GM13976 (cell line): ENCODE measurements around the gene C9orf43.

ENCODE experiments used
- DNase-seq: peaks from one replicate; pipeline ENCODE4 v3.0.0; 2012; ENCODE audit warnings: low spot score
- in situ Hi-C: fragments of 300-500 bp; cut with MboI; formaldehyde crosslinking; loops from one replicate; pipeline ENCODE4 v1.12.0; 2022; ENCODE audit warnings: low sequenced_read_pairs, mixed read lengths, inconsistent platforms; ENCODE audit not compliant: unreplicated experiment
- TF ChIP-seq, protein P1 (sequence below): IDR thresholded peaks from 2 replicates; pipeline ENCODE4 v1.5.1; 2012; ENCODE audit warnings: borderline replicate concordance, mild to moderate bottlenecking; ENCODE audit not compliant: insufficient read depth; ENCODE audit errors: extremely low read depth, missing control alignments, control extremely low read depth

C9orf43 gene

DNA sequence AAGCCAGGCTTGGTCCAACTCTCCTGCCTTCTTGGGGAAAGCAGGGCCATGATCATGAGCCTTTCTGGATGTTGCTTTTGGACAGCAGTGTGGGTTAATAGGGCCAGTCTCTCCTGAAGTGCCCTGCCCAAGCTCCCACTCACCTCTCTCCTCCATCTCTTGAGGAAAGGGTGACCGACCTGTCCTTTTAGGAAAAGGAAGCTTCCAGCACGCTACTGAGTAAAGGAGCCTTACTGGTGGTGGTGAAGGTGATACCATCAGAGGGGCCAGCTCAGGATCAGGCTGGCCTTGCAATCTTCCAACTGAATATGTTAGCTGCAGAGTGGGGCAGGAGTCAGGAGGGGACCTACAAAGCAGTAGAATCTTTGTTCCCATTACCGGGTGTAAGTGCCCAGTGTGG is 50.7 kb downstream of the C9orf43 start:
- no peak for DNase-seq
- TF ChIP-seq, protein P1, sequence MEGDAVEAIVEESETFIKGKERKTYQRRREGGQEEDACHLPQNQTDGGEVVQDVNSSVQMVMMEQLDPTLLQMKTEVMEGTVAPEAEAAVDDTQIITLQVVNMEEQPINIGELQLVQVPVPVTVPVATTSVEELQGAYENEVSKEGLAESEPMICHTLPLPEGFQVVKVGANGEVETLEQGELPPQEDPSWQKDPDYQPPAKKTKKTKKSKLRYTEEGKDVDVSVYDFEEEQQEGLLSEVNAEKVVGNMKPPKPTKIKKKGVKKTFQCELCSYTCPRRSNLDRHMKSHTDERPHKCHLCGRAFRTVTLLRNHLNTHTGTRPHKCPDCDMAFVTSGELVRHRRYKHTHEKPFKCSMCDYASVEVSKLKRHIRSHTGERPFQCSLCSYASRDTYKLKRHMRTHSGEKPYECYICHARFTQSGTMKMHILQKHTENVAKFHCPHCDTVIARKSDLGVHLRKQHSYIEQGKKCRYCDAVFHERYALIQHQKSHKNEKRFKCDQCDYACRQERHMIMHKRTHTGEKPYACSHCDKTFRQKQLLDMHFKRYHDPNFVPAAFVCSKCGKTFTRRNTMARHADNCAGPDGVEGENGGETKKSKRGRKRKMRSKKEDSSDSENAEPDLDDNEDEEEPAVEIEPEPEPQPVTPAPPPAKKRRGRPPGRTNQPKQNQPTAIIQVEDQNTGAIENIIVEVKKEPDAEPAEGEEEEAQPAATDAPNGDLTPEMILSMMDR, result no peak
- in situ Hi-C loops, result no loop called here

DNA sequence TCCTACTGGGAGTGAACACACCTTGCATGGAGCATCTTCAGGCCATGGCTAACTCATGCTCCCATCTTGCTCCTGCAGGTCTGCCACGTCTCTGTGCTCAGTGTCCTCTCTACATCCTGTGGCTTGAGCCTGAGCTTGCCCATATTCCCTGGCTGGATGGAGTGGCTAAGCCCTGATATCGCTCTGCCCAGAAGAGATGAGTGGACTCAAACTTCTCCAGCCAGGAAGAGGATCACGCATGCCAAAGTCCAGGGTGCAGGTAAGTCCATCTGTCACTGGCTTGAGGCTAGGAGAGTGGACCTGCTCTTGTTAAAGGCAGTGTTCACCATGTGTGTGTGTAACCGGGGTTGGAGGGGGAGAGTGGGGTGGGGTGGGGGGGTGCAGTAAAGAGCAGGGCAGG is 51.4 kb downstream of the C9orf43 start:
- TF ChIP-seq, protein P1, result no peak
- in situ Hi-C loops, result no loop called here
- DNase-seq, result no peak

DNA sequence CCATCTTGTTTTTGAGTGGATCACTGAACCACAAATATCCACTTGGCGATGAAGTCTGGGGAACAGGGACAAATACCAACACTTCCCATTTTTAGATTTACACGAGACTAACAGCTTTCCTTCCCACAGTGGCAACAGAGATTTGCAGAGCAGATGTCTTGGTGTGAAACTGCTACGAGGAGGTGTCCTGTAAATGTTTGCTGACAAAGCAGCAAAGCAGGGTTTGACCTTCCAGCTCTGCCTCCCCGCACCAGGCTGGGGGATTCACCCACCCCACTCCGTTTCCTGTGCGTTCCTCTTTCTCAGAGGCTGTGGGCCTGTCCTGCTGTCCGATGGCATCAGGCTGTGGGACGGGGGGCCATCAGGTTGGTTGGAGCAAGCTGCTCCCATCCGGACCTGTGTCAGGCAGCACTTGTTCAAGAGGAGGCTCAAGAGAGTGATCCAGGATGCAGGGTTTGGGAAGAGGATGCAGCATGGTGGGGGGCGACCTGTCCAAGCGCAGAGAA is 52.3 kb downstream of the C9orf43 start:
- no peak for DNase-seq
- TF ChIP-seq, protein P1, result no peak
- in situ Hi-C loops, result no loop called here

DNA sequence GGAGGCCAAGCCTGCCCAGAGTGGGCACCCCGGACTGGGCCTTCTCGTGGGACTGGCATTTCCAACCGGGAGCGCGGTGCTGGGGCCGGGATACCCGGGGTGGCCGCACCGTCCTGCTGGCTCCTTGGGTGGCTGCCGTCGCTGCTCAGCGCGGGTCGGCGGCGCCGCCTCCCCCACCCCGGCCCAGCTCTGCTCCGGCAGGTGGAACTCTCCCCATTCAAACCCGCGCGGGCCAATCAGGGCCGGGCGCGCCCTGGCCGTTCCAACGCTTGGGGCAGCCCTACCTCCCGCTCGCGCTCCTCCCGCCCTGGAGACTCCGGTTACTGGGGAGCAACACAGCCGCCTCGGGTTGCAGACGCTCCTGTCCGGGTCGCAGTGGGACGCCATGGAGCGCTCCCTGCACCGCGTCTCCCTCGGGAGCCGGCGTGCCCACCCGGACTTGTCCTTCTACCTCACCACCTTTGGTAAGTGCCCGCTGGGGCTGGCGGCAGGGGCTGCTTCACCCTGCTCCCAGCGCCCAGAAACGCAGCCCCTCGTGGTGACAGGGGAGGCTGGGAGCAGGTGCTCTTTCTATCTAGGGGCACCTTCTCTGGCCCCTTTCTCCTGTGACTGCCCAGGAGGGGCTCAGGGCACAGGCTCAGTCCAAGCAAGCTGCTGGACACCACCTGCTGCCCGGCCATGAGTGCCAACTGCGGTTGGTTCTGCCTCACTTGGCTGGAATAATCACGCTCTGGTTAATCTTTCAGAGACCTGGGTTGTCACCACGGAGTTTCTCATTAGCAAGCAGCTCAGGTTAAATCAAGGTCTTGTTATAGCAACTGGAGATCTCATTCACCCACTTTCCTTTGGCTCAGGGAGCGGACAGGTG is 53.1 kb downstream of the C9orf43 start, which contains the start of gene RGS3:
Gene RGS3 (plus strand): TSS at position 310 of the 868 bp plus-strand sequence. CDS start 76 bp downstream, at position 386.
- in situ Hi-C loops, result no loop called here
- TF ChIP-seq, protein P1, result no peak
- DNase-seq, result no peak

DNA sequence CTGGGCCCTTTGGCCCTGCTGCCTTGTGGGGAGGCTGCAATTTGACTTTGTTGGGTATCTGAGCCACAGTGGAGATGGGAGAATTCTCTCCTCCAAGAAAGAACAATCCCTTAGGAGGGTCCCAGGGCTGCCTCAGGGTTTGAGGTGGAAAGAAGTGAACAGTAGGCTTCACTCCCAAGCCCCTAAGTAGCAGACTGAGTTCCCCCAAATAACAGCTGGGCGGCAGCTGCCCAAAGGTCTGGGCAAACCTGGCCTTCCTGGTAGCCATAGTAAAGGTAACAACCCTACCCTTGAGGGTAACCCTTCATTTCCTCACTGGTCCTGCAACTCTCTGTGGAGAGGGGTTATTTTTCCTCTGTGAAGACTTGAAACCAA is 53.7 kb downstream of the C9orf43 start:
- no peak for DNase-seq
- TF ChIP-seq, protein P1, result no peak
- in situ Hi-C loops, result no loop called here

DNA sequence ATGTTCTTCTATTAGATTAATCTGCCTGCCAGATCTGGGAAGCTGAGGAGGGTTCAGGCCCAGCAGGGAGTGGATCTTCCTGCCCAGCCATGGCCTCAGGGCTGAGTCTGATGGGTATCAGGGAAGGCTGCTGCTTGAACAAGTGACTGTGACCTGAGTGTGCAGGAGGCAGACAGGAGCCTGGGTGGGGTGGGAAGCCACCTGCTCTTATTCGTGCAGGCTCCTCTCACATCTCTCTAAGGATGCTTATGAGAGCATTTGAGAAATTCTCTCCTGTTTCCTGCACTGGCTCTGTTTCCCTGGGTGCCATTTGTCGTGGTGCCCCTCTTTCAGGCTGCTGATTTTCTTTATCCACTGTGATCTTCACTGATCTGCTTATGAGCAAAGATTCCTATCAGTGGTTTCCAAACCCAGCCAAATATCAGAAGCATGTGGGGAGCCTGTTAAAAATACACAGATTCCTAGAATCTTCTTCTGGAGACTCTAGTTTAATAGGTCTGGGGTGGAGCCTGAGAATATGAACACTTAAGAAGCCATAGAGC is 55.1 kb downstream of the C9orf43 start:
- in situ Hi-C loops, result no loop called here

More for the DNA sequence above, 55.1 kb downstream of the C9orf43 start:
- TF ChIP-seq, protein P1, result no peak
- DNase-seq, result no peak
